ENCODE data around the gene ELMO1.

GRCh38 chr7:37497576-37497975, 48.9 kb upstream of the ELMO1 start:
- no peak for TF ChIP-seq POLR2A (IDR thresholded peaks at IDR 0.05; ENCODE audit: low read depth, low read length)
- no peak for TF ChIP-seq TAF1 (IDR thresholded peaks at IDR 0.05; ENCODE audit: borderline replicate concordance, low read depth, low read length)

Measured in GM12892 (cell line).